GM23338 (cell line): ENCODE results near the gene REEP6. TPM values are rescaled to one million over a fixed set of nuclear protein-coding genes. Genes with fewer than 3 reads are reported as not detected.
"Not testable (repeated sequence)": the region's sequence is repeated elsewhere in the genome, so short reads cannot be mapped to it uniquely, and the experiment has no call there.

Source experiments
- ATAC-seq: fragments of 200-7000 bp; cut with Tn5 transposase; 3 replicates; pipeline ENCODE4 v1.9.1; 2020
- DNase-seq: peaks from one replicate; pipeline ENCODE4 v3.0.0-alpha.2; 2015; ENCODE audit warnings: low spot score
- H2AFZ ChIP-seq: fragments of 200-600 bp; sonication (generic); 2 replicates; pipeline ENCODE4 v1.8.0; 2016; ENCODE audit warnings: antibody characterized with exemption, mild to moderate bottlenecking, moderate library complexity
- H3F3A ChIP-seq: fragments of 200-600 bp; sonication (generic); replicated peaks from 2 replicates; pipeline ENCODE4 v1.8.0; 2017; ENCODE audit warnings: antibody characterized with exemption, mixed run types, low read depth
- H3K27ac ChIP-seq: fragments of 200-600 bp; sonication (generic); 2 replicates; pipeline ENCODE4 v1.6.1; 2016; ENCODE audit warnings: low read depth
- H3K27me3 ChIP-seq: fragments of 200-600 bp; sonication (generic); 2 replicates; pipeline ENCODE4 v1.8.0; 2016; ENCODE audit warnings: mild to moderate bottlenecking, mixed run types, moderate library complexity; ENCODE audit not compliant: insufficient read depth
- H3K36me3 ChIP-seq: fragments of 200-600 bp; sonication (generic); 2 replicates; pipeline ENCODE4 v1.8.0; 2016; ENCODE audit warnings: mild to moderate bottlenecking; ENCODE audit not compliant: insufficient read depth
- H3K4me1 ChIP-seq: fragments of 200-600 bp; sonication (generic); 2 replicates; pipeline ENCODE4 v1.8.0; 2016; ENCODE audit warnings: mild to moderate bottlenecking, moderate library complexity; ENCODE audit not compliant: insufficient read depth
- H3K4me2 ChIP-seq: fragments of 200-600 bp; sonication (generic); 2 replicates; pipeline ENCODE4 v1.7.1; 2017; ENCODE audit warnings: mixed run types
- H3K4me3 ChIP-seq: fragments of 200-600 bp; sonication (generic); 2 replicates; pipeline ENCODE4 v1.6.1; 2016; ENCODE audit warnings: mixed run types
- H3K79me2 ChIP-seq: fragments of 200-600 bp; sonication (generic); replicated peaks from 2 replicates; pipeline ENCODE4 v1.8.0; 2017; ENCODE audit warnings: mild to moderate bottlenecking; ENCODE audit not compliant: insufficient read depth
- H3K9me2 ChIP-seq: fragments of 200-600 bp; sonication (generic); 2 replicates; pipeline ENCODE4 v1.8.0; 2017; ENCODE audit not compliant: insufficient read depth
- H4K20me1 ChIP-seq: fragments of 200-600 bp; sonication (generic); replicated peaks from 2 replicates; pipeline ENCODE4 v1.8.0; 2017; ENCODE audit warnings: mild to moderate bottlenecking; ENCODE audit not compliant: insufficient read depth
- H3K27ac Mint-ChIP-seq: 2 replicates; pipeline ENCODE4 v1.8.0; 2020; ENCODE audit warnings: inconsistent platforms, mild to moderate bottlenecking, moderate library complexity, mixed read lengths
- H3K27me3 Mint-ChIP-seq: 3 replicates; pipeline ENCODE4 v1.8.0; 2022; ENCODE audit warnings: low read depth, mild to moderate bottlenecking, moderate library complexity, mixed read lengths, inconsistent platforms; ENCODE audit not compliant: insufficient read depth, poor library complexity
- H3K36me3 Mint-ChIP-seq: 3 replicates; pipeline ENCODE4 v1.8.0; 2021; ENCODE audit warnings: low read depth, mild to moderate bottlenecking, inconsistent platforms, moderate library complexity, mixed read lengths
- H3K4me1 Mint-ChIP-seq: 3 replicates; pipeline ENCODE4 v1.8.0; 2020; ENCODE audit warnings: mild to moderate bottlenecking, inconsistent platforms, mixed read lengths
- H3K4me3 Mint-ChIP-seq: 3 replicates; pipeline ENCODE4 v1.8.0; 2021; ENCODE audit warnings: moderate library complexity, mild to moderate bottlenecking, inconsistent platforms, mixed read lengths
- H3K9me3 Mint-ChIP-seq: 3 replicates; pipeline ENCODE4 v1.8.0; 2020; ENCODE audit warnings: moderate library complexity, mild to moderate bottlenecking, inconsistent platforms, mixed read lengths
- EZH2phosphoT487 ChIP-seq: fragments of 200-600 bp; sonication (generic); IDR thresholded peaks from one replicate; pipeline ENCODE4 v1.8.1; 2018; ENCODE audit warnings: antibody characterized with exemption; ENCODE audit not compliant: unreplicated experiment
- POLR2AphosphoS5 ChIP-seq: IDR thresholded peaks from 2 replicates; pipeline ENCODE4 v1.6.1; 2016; ENCODE audit warnings: antibody characterized with exemption, low read depth
- STAT1 ChIP-seq: IDR thresholded peaks from one replicate; pipeline ENCODE4 v1.6.1; 2016; ENCODE audit warnings: antibody characterized with exemption; ENCODE audit not compliant: unreplicated experiment
- ZNF331 ChIP-seq: fragments of 250-450 bp; sonication (Bioruptor Pico); IDR thresholded peaks from 2 replicates; pipeline ENCODE4 v1.5.0; 2020; ENCODE audit warnings: low read depth, mild to moderate bottlenecking, moderate library complexity
- polyA plus RNA-seq: library from polyadenylated mRNA; unstranded; fragments of >200 nt; fragmentation: Nextera tagmentation; extraction: Ambion mirVana; gene quantifications from 2 replicates; pipeline ENCODE4 v1.2.1, GENCODE V29; 2016
- total RNA-seq: library from RNA; depleted of rRNA; stranded (reverse); fragments of >200 nt; shearing (Covaris generic); gene quantifications from 2 replicates; pipeline ENCODE4 v1.2.3, GENCODE V29; 2014
- TF ChIP-seq, protein P1 (sequence below): IDR thresholded peaks from one replicate; pipeline ENCODE4 v1.6.1; 2018; ENCODE audit warnings: antibody characterized with exemption; ENCODE audit not compliant: unreplicated experiment
- TF ChIP-seq, protein P2 (sequence below), 2 experiments: fragments of 200-600 bp in 1 of 2; sonication (generic) in 1 of 2; conservative IDR thresholded peaks; 2 replicates each; pipeline versions ENCODE4 v1.5.1 to v1.6.1; 2016 to 2017; ENCODE audit warnings: antibody characterized with exemption in 2 of 2, low read depth in 2 of 2, mild to moderate bottlenecking in 2 of 2, moderate library complexity in 1 of 2

REEP6 gene
- total and polyA plus RNA-seq, 2 experiments from 2014 or later: 15.2 to 20.0 TPM

DNA sequence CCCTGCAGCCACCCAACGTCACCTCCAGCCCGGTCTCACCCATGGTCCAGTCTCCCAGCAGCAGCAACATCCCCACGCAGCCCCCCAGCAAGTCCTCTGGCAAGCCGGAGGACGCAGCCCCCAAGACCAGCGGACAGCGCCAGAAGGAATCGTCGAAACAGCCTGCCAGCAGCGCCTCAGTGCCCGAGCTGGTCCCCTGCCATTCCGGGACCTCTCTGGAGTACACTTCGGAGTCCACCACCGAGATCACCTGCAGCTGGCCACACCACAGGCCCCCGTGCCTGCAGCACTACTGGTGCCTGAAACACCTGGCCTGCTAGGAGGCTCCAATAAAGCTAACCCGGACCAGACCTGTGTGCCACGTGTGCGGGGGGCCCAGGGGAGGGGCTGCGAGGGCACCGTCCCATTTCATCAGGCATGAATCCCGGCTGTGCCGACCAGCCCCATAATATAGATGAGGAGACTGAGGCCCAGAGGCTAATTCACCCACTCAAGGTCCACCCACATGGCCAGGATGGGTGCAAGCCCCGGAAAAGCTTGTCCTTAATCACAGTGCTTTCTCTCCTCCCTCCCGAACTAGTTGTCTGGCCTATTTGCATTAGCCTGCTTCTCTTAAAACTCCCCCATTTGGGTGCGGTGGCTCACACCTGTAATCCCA lies 6.7 kb downstream of the REEP6 start (continued):
- TF ChIP-seq, protein P1, sequence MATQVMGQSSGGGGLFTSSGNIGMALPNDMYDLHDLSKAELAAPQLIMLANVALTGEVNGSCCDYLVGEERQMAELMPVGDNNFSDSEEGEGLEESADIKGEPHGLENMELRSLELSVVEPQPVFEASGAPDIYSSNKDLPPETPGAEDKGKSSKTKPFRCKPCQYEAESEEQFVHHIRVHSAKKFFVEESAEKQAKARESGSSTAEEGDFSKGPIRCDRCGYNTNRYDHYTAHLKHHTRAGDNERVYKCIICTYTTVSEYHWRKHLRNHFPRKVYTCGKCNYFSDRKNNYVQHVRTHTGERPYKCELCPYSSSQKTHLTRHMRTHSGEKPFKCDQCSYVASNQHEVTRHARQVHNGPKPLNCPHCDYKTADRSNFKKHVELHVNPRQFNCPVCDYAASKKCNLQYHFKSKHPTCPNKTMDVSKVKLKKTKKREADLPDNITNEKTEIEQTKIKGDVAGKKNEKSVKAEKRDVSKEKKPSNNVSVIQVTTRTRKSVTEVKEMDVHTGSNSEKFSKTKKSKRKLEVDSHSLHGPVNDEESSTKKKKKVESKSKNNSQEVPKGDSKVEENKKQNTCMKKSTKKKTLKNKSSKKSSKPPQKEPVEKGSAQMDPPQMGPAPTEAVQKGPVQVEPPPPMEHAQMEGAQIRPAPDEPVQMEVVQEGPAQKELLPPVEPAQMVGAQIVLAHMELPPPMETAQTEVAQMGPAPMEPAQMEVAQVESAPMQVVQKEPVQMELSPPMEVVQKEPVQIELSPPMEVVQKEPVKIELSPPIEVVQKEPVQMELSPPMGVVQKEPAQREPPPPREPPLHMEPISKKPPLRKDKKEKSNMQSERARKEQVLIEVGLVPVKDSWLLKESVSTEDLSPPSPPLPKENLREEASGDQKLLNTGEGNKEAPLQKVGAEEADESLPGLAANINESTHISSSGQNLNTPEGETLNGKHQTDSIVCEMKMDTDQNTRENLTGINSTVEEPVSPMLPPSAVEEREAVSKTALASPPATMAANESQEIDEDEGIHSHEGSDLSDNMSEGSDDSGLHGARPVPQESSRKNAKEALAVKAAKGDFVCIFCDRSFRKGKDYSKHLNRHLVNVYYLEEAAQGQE: no peak
- no peak for TF ChIP-seq STAT1
- TF ChIP-seq EZH2phosphoT487: no peak
- TF ChIP-seq, protein P2, sequence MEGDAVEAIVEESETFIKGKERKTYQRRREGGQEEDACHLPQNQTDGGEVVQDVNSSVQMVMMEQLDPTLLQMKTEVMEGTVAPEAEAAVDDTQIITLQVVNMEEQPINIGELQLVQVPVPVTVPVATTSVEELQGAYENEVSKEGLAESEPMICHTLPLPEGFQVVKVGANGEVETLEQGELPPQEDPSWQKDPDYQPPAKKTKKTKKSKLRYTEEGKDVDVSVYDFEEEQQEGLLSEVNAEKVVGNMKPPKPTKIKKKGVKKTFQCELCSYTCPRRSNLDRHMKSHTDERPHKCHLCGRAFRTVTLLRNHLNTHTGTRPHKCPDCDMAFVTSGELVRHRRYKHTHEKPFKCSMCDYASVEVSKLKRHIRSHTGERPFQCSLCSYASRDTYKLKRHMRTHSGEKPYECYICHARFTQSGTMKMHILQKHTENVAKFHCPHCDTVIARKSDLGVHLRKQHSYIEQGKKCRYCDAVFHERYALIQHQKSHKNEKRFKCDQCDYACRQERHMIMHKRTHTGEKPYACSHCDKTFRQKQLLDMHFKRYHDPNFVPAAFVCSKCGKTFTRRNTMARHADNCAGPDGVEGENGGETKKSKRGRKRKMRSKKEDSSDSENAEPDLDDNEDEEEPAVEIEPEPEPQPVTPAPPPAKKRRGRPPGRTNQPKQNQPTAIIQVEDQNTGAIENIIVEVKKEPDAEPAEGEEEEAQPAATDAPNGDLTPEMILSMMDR (conservative IDR thresholded peaks at IDR 0.05; ENCODE audit: low read depth in 2 of 2): no peak

DNA sequence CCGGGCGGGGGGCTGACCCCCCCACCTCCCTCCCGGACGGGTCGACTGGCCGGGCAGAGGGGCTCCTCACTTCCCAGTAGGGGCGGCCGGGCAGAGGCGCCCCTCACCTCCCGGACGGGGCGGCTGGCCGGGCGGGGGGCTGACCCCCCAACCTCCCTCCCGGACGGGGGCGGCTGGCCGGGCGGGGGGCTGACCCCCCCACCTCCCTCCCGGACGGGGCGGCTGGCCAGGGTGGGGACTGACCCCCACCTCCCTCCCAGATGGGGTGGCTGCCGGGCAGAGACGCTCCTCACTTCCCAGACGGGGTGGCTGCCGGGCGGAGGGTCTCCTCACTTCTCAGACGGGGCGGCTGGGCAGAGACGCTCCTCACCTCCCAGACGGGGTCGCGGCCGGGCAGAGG lies 8.2 kb downstream of the REEP6 start:
- not testable (repeated sequence) for H3K4me3 ChIP-seq, H3K36me3 ChIP-seq, H3K27ac Mint-ChIP-seq, H3K9me2 ChIP-seq, ATAC-seq, H3K4me3 Mint-ChIP-seq, H3F3A ChIP-seq, H3K4me2 ChIP-seq, H3K36me3 Mint-ChIP-seq, DNase-seq, H2AFZ ChIP-seq, H3K27ac ChIP-seq, H3K4me1 ChIP-seq, H3K4me1 Mint-ChIP-seq, H3K79me2 ChIP-seq, H4K20me1 ChIP-seq
- Mint-ChIP-seq H3K9me3 (peaks cover 15% of the 10 kb centered on the region; the same call in 2 of the 3 replicates), H3K27me3 (peaks cover 25% of the 10 kb centered on the region)
- peaks cover 12% of the 10 kb centered on the region for H3K27me3 ChIP-seq

DNA sequence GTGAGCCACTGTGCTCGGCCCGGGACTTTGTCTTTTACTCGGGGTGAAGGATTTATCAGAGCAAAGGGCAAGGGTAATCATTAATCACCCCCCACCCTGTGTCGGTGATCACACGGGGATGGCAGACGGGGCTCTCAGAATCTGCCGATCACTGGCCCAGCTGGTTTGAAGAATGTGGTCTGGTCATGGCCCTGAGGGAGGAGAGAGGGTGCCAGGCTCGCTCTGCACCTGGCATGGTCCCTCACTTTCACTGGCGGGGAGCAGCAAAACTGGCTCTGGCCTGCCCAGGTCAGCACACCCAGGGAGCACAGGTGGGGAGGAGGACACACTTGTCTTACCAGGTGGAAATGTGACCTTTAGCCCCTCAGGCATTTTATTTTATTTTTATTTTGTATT lies 10.2 kb downstream of the REEP6 start:
- H3K36me3 ChIP-seq: no peaks in the 10 kb centered on the region
- no peak overlapping the region for H3K4me2 ChIP-seq
- H3K9me3 Mint-ChIP-seq: peaks cover 21% of the 10 kb centered on the region
- H3K27ac ChIP-seq: no peak overlapping the region
- H3K79me2 ChIP-seq: no peaks in the 10 kb centered on the region
- H3K36me3 Mint-ChIP-seq: no peaks in the 10 kb centered on the region; the same call in 2 of the 3 replicates
- DNase-seq: no peak
- H3K27ac Mint-ChIP-seq: no peak overlapping the region
- H3K27me3 Mint-ChIP-seq: peaks cover 26% of the 10 kb centered on the region
- H3K9me2 ChIP-seq: no peaks in the 10 kb centered on the region
- peaks cover 13% of the 10 kb centered on the region for H3K27me3 ChIP-seq
- H4K20me1 ChIP-seq: no peaks in the 10 kb centered on the region
- H3F3A ChIP-seq: 0 out of 2 replicates have a peak, but pooled peaks cover 8% of the 10 kb centered on the region
- no peak for ATAC-seq
- H3K4me3 ChIP-seq: no peak overlapping the region
- H3K4me3 Mint-ChIP-seq: no peak overlapping the region
- TF ChIP-seq EZH2phosphoT487 (no peak), POLR2AphosphoS5 (no peak), ZNF331 (CRISPR knock-in tag) (no peak)
- TF ChIP-seq, protein P2 (conservative IDR thresholded peaks at IDR 0.05; ENCODE audit: low read depth in 2 of 2): no peak
- peaks cover 2% of the 10 kb centered on the region; the same call in 2 of the 3 replicates for H3K4me1 Mint-ChIP-seq
- H2AFZ ChIP-seq: no peak overlapping the region
- 0 out of 2 replicates have a peak, but pooled peaks cover 5% of the 10 kb centered on the region for H3K4me1 ChIP-seq
